ENCODE data around the gene MYL3. TPM values are rescaled to one million over a fixed set of nuclear protein-coding genes. Genes with fewer than 3 reads are reported as not detected.
A peak's percentile ranks its signal among the peaks of the same experiment; 100 is the strongest.

MYL3 gene
- total and polyA plus RNA-seq, 9 donors = 0.63 to 10.8 (median 4.2) TPM

GRCh38 chr3:46893763-46894162 lies 30.5 kb upstream of the MYL3 start:
- Histone ChIP-seq H3K4me1 (ENCODE audit: insufficient read depth) (peaks cover 8% of the 10 kb centered on the region), H3K27me3 (no peaks in the 10 kb centered on the region), H3K27ac (no peak overlapping the region), H3K36me3 (no peaks in the 10 kb centered on the region), H3K4me3 (no peak overlapping the region), H3K9me3 (no peaks in the 10 kb centered on the region)
- intact Hi-C loops (cut with DNase I) = loop anchor here in 3 of 4 donors (1.0 to 5.0 kb wide), 3 partner anchors 26 to 186 kb away; no protein-coding TSS in a partner anchor
- 75 to 86% (median 79%) methylated on average over 9 of the region's 9 CpGs for WGBS, 3 donors
- TF ChIP-seq POLR2A (IDR thresholded peaks at IDR 0.05) (no peak), CTCF (IDR thresholded peaks at IDR 0.05) (no peak), EP300 (IDR thresholded peaks at IDR 0.05) (no peak)
- DNase-seq = peak in 1 of 5 donors; percentile 29

- Histone ChIP-seq H3K4me1 (ENCODE audit: insufficient read depth) (peaks cover 7% of the 10 kb centered on the region), H3K27me3 (no peaks in the 10 kb centered on the region), H3K27ac (no peak overlapping the region), H3K4me3 (no peak overlapping the region), H3K36me3 (no peaks in the 10 kb centered on the region), H3K9me3 (no peaks in the 10 kb centered on the region)
- TF ChIP-seq CTCF (IDR thresholded peaks at IDR 0.05) (no peak), POLR2A (IDR thresholded peaks at IDR 0.05) (no peak), EP300 (IDR thresholded peaks at IDR 0.05) (no peak)
- peak in 1 of 5 donors; percentile 34 for DNase-seq
- intact Hi-C loops (cut with DNase I) = loop anchor here in 3 of 4 donors (5.0 kb wide), 2 partner anchors 46 to 186 kb away; no protein-coding TSS in a partner anchor
- 61 to 69% (median 64%) methylated on average over 6 of the region's 6 CpGs for WGBS, 3 donors
Measured at GRCh38 chr3:46893146-46893748, 30.0 kb upstream of the MYL3 start.

GRCh38 chr3:46892285-46893145 lies 29.3 kb upstream of the MYL3 start:
- H3K36me3 ChIP-seq = no peaks in the 10 kb centered on the region
- DNase-seq = peak; percentile 65 to 80 (median 74)
- intact Hi-C loops (cut with DNase I) = loop anchor here in 3 of 4 donors (5.0 kb wide), 2 partner anchors 45 to 185 kb away; no protein-coding TSS in a partner anchor
- H3K27me3 ChIP-seq = no peaks in the 10 kb centered on the region
- WGBS, 3 donors = 11 to 24% (median 20%) methylated on average over 27 to 58 of the region's 58 CpGs
- H3K9me3 ChIP-seq = no peaks in the 10 kb centered on the region
- peak overlapping the region; percentile 26 for H3K4me3 ChIP-seq
- TF ChIP-seq CTCF (IDR thresholded peaks at IDR 0.05) = no peak
- TF ChIP-seq EP300 (IDR thresholded peaks at IDR 0.05) = no peak
- TF ChIP-seq POLR2A (IDR thresholded peaks at IDR 0.05) = no peak
- peaks cover 7% of the 10 kb centered on the region for H3K4me1 ChIP-seq (ENCODE audit: insufficient read depth)
- H3K27ac ChIP-seq = no peak overlapping the region

- Histone ChIP-seq H3K27ac (no peak overlapping the region), H3K36me3 (no peaks in the 10 kb centered on the region), H3K4me1 (ENCODE audit: insufficient read depth) (peaks cover 7% of the 10 kb centered on the region), H3K27me3 (no peaks in the 10 kb centered on the region), H3K9me3 (no peaks in the 10 kb centered on the region), H3K4me3 (no peak overlapping the region)
- WGBS, 3 donors = 84 to 97% (median 90%) methylated on average over 3 of the region's 3 CpGs
- DNase-seq = no peak
- intact Hi-C loops (cut with DNase I) = loop anchor here in 3 of 4 donors (5.0 kb wide), 2 partner anchors 44 to 184 kb away; no protein-coding TSS in a partner anchor
- TF ChIP-seq POLR2A (IDR thresholded peaks at IDR 0.05) = no peak
- TF ChIP-seq EP300 (IDR thresholded peaks at IDR 0.05) = no peak
- no peak for TF ChIP-seq CTCF (IDR thresholded peaks at IDR 0.05)
Measured at GRCh38 chr3:46891132-46891531, 27.9 kb upstream of the MYL3 start.
